Mucosa of descending colon (tissue), 3 donors: ENCODE measurements around the gene PSMB7. TPM values are rescaled to one million over a fixed set of nuclear protein-coding genes. Genes with fewer than 3 reads are reported as not detected.

Source experiments
- ATAC-seq: fragments of 200-7000 bp; cut with Tn5 transposase; one replicate; pipeline ENCODE4 v1.9.1; 2020; ENCODE audit warnings: mild to moderate bottlenecking, moderate library complexity
- DNase-seq, 3 donors: peaks; one replicate each; pipeline ENCODE4 v3.0.0-alpha.2; 2020
- H3K36me3 ChIP-seq: fragments of 200-600 bp; one replicate; pipeline ENCODE4 v1.8.0; 2021; ENCODE audit warnings: low read depth, mild to moderate bottlenecking
- H3K4me1 ChIP-seq: fragments of 200-600 bp; one replicate; pipeline ENCODE4 v1.8.0; 2021; ENCODE audit warnings: low read depth, mild to moderate bottlenecking
- H3K4me3 ChIP-seq: fragments of 200-600 bp; one replicate; pipeline ENCODE4 v1.8.0; 2021; ENCODE audit warnings: mild to moderate bottlenecking
- H3K9me3 ChIP-seq: fragments of 200-600 bp; one replicate; pipeline ENCODE4 v1.8.0; 2021; ENCODE audit warnings: mild to moderate bottlenecking
- intact Hi-C, 2 donors: fragments of 100-400 bp; cut with DNase I in 1 of 2; cut with micrococcal nuclease in 1 of 2; formaldehyde crosslinking; loops; one replicate each; pipeline versions ENCODE4 v1.11.0 to v1.11.1; 2022; cut with DNase I, micrococcal nuclease
- total RNA-seq, 3 donors: library from RNA; stranded (reverse); fragmentation: NEBNext Ultra II Directional in 2 of 3; extraction: Animal tissue kit (Norgen Biotek cat#: 25700) in 2 of 3; gene quantifications; one replicate each; pipeline versions ENCODE4 v1.2.1 to v1.2.4, GENCODE V29; 2021 to 2023
- TF ChIP-seq, protein P1 (sequence below): fragments of 200-600 bp; IDR thresholded peaks from one replicate; pipeline ENCODE4 v1.8.0; 2022; ENCODE audit warnings: antibody characterized with exemption, mild to moderate bottlenecking
- donor health status: DM: no; HTN: no; CAD: no; lungs with moderate emphysema.
- donor health status: DM: no; HTN: no; CAD: no.
- donor health status: DM: no; HTN: yes; CAD: no.

The PSMB7 gene
- total RNA-seq, 3 donors from 2014 or later: 83.6 to 120 (median 92.3) TPM

DNA sequence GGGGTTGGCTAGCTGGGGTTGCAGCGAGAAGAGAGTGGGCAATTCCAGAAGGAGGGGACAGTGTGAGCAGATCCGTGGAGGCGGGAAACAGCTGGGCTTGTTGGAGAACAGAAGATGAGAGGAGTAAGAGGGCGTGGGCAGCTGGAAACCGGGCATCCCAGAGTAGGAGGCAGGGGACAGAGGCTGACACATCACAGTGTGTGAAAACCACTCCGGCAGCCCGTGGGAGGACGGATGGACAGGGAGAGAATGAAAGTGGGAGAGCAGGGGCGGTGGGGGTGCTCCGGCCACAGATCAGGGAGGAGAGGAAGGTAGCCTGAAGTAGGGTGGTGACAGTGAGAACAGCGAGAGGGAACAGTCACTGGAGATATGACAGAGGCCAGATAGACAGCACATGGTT is 8.3 kb upstream of the PSMB7 start:
- TF ChIP-seq, protein P1, sequence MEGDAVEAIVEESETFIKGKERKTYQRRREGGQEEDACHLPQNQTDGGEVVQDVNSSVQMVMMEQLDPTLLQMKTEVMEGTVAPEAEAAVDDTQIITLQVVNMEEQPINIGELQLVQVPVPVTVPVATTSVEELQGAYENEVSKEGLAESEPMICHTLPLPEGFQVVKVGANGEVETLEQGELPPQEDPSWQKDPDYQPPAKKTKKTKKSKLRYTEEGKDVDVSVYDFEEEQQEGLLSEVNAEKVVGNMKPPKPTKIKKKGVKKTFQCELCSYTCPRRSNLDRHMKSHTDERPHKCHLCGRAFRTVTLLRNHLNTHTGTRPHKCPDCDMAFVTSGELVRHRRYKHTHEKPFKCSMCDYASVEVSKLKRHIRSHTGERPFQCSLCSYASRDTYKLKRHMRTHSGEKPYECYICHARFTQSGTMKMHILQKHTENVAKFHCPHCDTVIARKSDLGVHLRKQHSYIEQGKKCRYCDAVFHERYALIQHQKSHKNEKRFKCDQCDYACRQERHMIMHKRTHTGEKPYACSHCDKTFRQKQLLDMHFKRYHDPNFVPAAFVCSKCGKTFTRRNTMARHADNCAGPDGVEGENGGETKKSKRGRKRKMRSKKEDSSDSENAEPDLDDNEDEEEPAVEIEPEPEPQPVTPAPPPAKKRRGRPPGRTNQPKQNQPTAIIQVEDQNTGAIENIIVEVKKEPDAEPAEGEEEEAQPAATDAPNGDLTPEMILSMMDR: no peak
- Histone ChIP-seq H3K4me1 (no peaks in the 10 kb centered on the region), H3K9me3 (no peaks in the 10 kb centered on the region), H3K4me3 (no peak overlapping the region), H3K36me3 (no peaks in the 10 kb centered on the region)
- DNase-seq (no peak), ATAC-seq (no peak)
- intact Hi-C loops: no loop called here

DNA sequence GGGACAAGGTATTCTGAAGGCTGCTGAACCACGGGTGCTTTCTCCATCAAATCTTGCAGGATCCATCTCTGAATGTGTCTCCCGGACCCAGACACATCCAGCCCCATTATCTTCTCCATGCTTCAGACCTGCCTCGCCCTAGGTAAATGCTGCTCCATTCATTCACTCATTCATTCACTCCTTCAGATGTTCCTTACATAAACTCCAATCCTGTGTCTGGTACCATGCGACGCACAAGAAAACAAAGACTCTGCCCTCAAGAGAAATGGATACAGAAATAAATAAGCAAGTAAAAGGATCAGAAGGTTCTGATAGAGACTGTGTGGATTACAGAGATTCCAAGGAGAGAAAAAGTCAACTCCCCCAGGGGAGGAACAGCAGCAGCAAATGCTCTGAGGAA is 7.9 kb upstream of the PSMB7 start:
- intact Hi-C loops: no loop called here
- TF ChIP-seq, protein P1: no peak
- ATAC-seq: no peak
- no peaks in the 10 kb centered on the region for H3K36me3 ChIP-seq
- no peaks in the 10 kb centered on the region for H3K9me3 ChIP-seq
- H3K4me1 ChIP-seq: no peaks in the 10 kb centered on the region
- H3K4me3 ChIP-seq: no peak overlapping the region
- no peak for DNase-seq

DNA sequence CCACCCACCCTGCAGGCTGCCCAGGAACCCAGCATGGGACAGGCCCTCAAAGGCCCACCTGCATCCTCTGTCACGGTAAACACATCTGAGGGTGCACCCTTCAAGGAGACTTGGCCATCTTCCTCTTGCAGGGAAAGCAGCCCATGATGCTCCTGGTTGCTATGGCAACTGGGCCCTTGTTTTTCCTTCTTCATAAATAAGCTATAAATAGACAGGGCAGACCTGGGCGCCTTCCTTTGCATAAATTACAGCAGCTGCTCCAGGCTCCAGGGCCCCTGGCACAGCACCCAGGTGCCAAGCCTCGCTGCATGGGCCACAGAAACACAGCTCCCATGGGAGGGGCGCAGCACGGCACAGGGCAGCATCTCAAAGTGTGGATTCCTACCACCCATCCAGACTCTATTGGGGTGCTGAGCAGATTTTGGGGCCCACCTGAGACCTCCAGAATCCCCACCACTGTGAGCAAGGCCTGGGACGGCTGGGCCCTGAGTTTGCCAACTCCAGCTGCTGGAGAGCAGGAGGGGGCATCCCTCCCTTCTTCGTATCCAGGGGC is 5.8 kb upstream of the PSMB7 start:
- no peak overlapping the region for H3K4me3 ChIP-seq
- intact Hi-C loops: no loop called here
- H3K4me1 ChIP-seq: no peaks in the 10 kb centered on the region
- no peak for ATAC-seq
- H3K9me3 ChIP-seq: no peaks in the 10 kb centered on the region
- no peak for DNase-seq
- TF ChIP-seq, protein P1: no peak
- no peaks in the 10 kb centered on the region for H3K36me3 ChIP-seq

DNA sequence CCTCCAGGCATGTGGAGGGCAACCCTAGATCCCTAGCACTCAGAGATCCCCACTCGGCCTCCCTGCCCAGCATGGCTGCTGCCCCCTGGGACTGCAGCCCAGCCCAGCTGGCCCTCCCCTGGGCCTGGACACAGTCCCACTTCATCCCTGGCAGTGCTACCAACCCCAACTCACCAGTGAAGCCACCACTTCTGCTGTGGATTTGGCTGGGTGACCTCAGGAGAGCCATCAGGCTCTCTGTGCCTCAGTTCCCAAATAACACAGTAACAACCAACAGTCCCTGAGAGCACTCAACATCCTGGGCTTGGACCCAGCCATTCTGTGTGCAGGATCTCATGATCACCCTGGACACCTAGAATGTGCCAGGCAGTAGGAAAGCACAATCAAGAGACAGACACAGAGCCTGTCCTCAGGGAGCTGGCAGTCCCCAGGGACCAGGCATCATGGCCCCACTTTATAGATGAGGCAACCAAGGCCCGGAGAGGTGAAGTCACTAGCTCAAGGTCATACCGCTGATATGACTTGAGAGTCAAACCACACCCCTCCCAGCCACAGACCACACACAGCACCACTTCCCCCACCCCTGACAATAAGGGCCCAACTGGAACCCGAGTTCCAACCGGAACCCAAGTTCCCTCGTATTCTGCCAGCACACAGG is 4.7 kb upstream of the PSMB7 start:
- Histone ChIP-seq H3K4me3 (no peak overlapping the region), H3K36me3 (no peaks in the 10 kb centered on the region), H3K4me1 (no peaks in the 10 kb centered on the region), H3K9me3 (no peaks in the 10 kb centered on the region)
- intact Hi-C loops: no loop called here
- TF ChIP-seq, protein P1: no peak
- no peak for ATAC-seq
- no peak for DNase-seq

DNA sequence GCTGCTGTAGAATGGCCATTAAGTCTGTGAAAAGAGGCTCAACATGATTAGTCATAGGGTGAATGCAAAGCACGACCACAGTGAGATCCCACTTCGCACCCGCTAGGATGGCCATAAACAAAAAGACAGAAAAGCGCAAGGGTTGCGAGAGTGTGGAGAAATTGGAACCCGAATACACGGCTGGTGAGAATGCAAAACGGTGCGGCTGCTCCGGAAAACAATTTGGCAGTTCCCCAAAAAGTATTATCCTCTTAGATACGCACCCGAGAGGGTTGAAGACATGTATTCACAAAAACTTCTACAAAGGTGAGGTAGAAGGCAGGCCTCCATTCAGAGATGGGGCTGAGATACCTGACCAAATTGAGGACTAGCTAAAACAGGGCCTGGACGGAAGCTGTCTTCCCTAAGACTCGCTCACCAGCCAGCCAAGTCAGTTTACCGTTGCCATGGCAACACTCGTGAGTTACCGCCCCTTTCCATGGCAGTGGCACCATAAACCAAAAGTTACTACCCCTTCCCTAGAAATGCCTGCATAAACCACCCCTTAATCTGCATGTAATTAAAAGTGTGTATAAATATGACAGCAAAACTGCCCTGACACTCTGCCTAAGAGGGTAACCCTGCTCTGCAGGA is 726 bp upstream of the PSMB7 start:
- peaks cover 4% of the 10 kb centered on the region for H3K4me1 ChIP-seq
- ATAC-seq (no peak), DNase-seq (no peak)
- TF ChIP-seq, protein P1: no peak
- no peak overlapping the region for H3K4me3 ChIP-seq
- no peaks in the 10 kb centered on the region for H3K36me3 ChIP-seq
- intact Hi-C loops: no loop called here
- no peaks in the 10 kb centered on the region for H3K9me3 ChIP-seq
